GM19025 (cell line): ENCODE results near the gene UPK3A.

Experiments used
- ATAC-seq: cut with Tn5 transposase; IDR thresholded peaks from one replicate; pipeline ENCODE4 v1.9.1; 2021; ENCODE audit warnings: mild to moderate bottlenecking, low read depth, moderate library complexity; ENCODE audit not compliant: unreplicated experiment

UPK3A gene

GRCh38 chr22:45284705-45285262, at the start of gene UPK3A:
TSS of gene UPK3A (plus strand) at chr22:45284949. CDS start at chr22:45285014, 65 bp downstream.
- ATAC-seq, result no peak

- ATAC-seq, result peak; percentile 79
Observed at GRCh38 chr22:45235101-45235777, 49.5 kb upstream of the UPK3A start.

- ATAC-seq, result no peak
Observed at GRCh38 chr22:45235851-45236342, 48.9 kb upstream of the UPK3A start.

- ATAC-seq, result no peak
Observed at GRCh38 chr22:45237065-45237990, 47.4 kb upstream of the UPK3A start.

GRCh38 chr22:45238076-45238956, 46.4 kb upstream of the UPK3A start:
- ATAC-seq, result no peak

- no peak for ATAC-seq
Observed at GRCh38 chr22:45238957-45239680, 45.6 kb upstream of the UPK3A start.

- ATAC-seq, result no peak
Observed at GRCh38 chr22:45239681-45240051, 45.1 kb upstream of the UPK3A start.

GRCh38 chr22:45240104-45240809, 44.5 kb upstream of the UPK3A start:
- ATAC-seq, result no peak

- ATAC-seq, result no peak
Observed at GRCh38 chr22:45240810-45241631, 43.7 kb upstream of the UPK3A start, which contains the start of gene KIAA0930. TSS of gene KIAA0930 (minus strand) at chr22:45240894. CDS start at chr22:45240703, 191 bp downstream.

GRCh38 chr22:45242778-45243191, 42.0 kb upstream of the UPK3A start:
- ATAC-seq, result no peak

GRCh38 chr22:45244916-45245315, 39.8 kb upstream of the UPK3A start:
- no peak for ATAC-seq

GRCh38 chr22:45246060-45246985, 38.4 kb upstream of the UPK3A start:
- ATAC-seq, result no peak

GRCh38 chr22:45248832-45249561, 35.8 kb upstream of the UPK3A start:
- ATAC-seq, result peak; percentile 77

- no peak for ATAC-seq
Observed at GRCh38 chr22:45251825-45252224, 32.9 kb upstream of the UPK3A start.

- no peak for ATAC-seq
Observed at GRCh38 chr22:45253039-45253641, 31.6 kb upstream of the UPK3A start.

GRCh38 chr22:45254388-45254787, 30.4 kb upstream of the UPK3A start:
- ATAC-seq, result peak; percentile 10
